Neural cell (in vitro differentiated cells): ENCODE data around the gene PIAS1. TPM values are rescaled to one million over a fixed set of nuclear protein-coding genes. Genes with fewer than 3 reads are reported as not detected.

ENCODE experiments used
- H2AFZ ChIP-seq: fragments of 200-600, 300-800 bp; sonication (generic), shearing (Covaris generic); 2 replicates; pipeline ENCODE4 v1.6.0; 2014; ENCODE audit warnings: low read depth, mild to moderate bottlenecking, antibody characterized with exemption, low read length, moderate library complexity
- H3F3A ChIP-seq: fragments of 200-600 bp; shearing (Covaris generic); 2 replicates; pipeline ENCODE4 v1.6.1; 2016; ENCODE audit warnings: mild to moderate bottlenecking, moderate library complexity, mixed read lengths, antibody characterized with exemption, low read length; ENCODE audit not compliant: insufficient read depth, poor library complexity, severe bottlenecking
- H3K27ac ChIP-seq: fragments of 200-600, 300-800 bp; sonication (generic), shearing (Covaris generic); 2 replicates; pipeline ENCODE4 v1.5.1; 2014; ENCODE audit warnings: mild to moderate bottlenecking, low read length, moderate library complexity
- H3K27me3 ChIP-seq: fragments of 300-800, 200-600 bp; sonication (generic), shearing (Covaris generic); 2 replicates; pipeline ENCODE4 v1.6.0; 2014; ENCODE audit warnings: mild to moderate bottlenecking, low read depth, low read length, moderate library complexity; ENCODE audit not compliant: insufficient read depth
- H3K36me3 ChIP-seq: fragments of 300-800, 200-600 bp; sonication (generic), shearing (Covaris generic); 2 replicates; pipeline ENCODE4 v1.5.1; 2014; ENCODE audit warnings: mild to moderate bottlenecking, antibody characterized with exemption, low read length, moderate library complexity; ENCODE audit not compliant: insufficient read depth
- H3K4me2 ChIP-seq: fragments of 300-800, 200-600 bp; sonication (generic), shearing (Covaris generic); 2 replicates; pipeline ENCODE4 v1.6.0; 2014; ENCODE audit warnings: mild to moderate bottlenecking, low read length
- H3K4me3 ChIP-seq: fragments of 300-800, 200-600 bp; sonication (generic), shearing (Covaris generic); 2 replicates; pipeline ENCODE4 v1.5.1; 2014; ENCODE audit warnings: mild to moderate bottlenecking, low read length, moderate library complexity
- H3K79me2 ChIP-seq: fragments of 200-600 bp; shearing (Covaris generic); replicated peaks from 2 replicates; pipeline ENCODE4 v1.6.0; 2014; ENCODE audit warnings: mild to moderate bottlenecking, low read length, moderate library complexity; ENCODE audit not compliant: insufficient read depth
- H3K9ac ChIP-seq: fragments of 300-800, 200-600 bp; sonication (generic), shearing (Covaris generic); 2 replicates; pipeline ENCODE4 v1.6.1; 2016; ENCODE audit warnings: mild to moderate bottlenecking, low read length, mixed read lengths
- H3K9me2 ChIP-seq: fragments of 200-600 bp; shearing (Covaris generic); 2 replicates; pipeline ENCODE4 v1.6.1; 2016; ENCODE audit warnings: mild to moderate bottlenecking, low read length, mixed read lengths; ENCODE audit not compliant: insufficient read depth
- H3K9me3 ChIP-seq: fragments of 200-600, 300-800 bp; sonication (generic), shearing (Covaris generic); 2 replicates; pipeline ENCODE4 v1.6.1; 2016; ENCODE audit warnings: mild to moderate bottlenecking, mixed run types, low read length, moderate library complexity, mixed read lengths
- H4K20me1 ChIP-seq: fragments of 200-600 bp; shearing (Covaris generic); 2 replicates; pipeline ENCODE4 v1.6.1; 2016; ENCODE audit warnings: mild to moderate bottlenecking, mixed run types; ENCODE audit not compliant: insufficient read depth
- CTCF ChIP-seq: fragments of 450-650 bp; IDR thresholded peaks from 2 replicates; pipeline ENCODE4 v1.5.1; 2014; ENCODE audit warnings: antibody characterized with exemption, mild to moderate bottlenecking, moderate library complexity; ENCODE audit not compliant: poor library complexity, severe bottlenecking
- EP300 ChIP-seq: fragments of 450-650 bp; conservative IDR thresholded peaks from 2 replicates; pipeline ENCODE4 v1.6.1; 2014; ENCODE audit warnings: antibody characterized with exemption, mild to moderate bottlenecking, moderate library complexity; ENCODE audit not compliant: poor library complexity, severe bottlenecking
- EZH2 ChIP-seq: fragments of 200-600, 300-800 bp; shearing (Covaris generic), sonication (generic); IDR thresholded peaks from 2 replicates; pipeline ENCODE4 v1.6.1; 2014; ENCODE audit warnings: antibody characterized with exemption, low read length, borderline replicate concordance, mild to moderate bottlenecking; ENCODE audit not compliant: insufficient read depth, poor library complexity, severe bottlenecking
- MXI1 ChIP-seq: fragments of 450-650 bp; conservative IDR thresholded peaks from 2 replicates; pipeline ENCODE4 v1.6.1; 2014; ENCODE audit warnings: antibody characterized with exemption, mild to moderate bottlenecking; ENCODE audit not compliant: poor library complexity, severe bottlenecking
- POLR2AphosphoS5 ChIP-seq: IDR thresholded peaks from 2 replicates; pipeline ENCODE4 v1.6.1; 2012
- RAD21 ChIP-seq: fragments of 450-650 bp; conservative IDR thresholded peaks from 2 replicates; pipeline ENCODE4 v1.6.1; 2014; ENCODE audit warnings: antibody characterized with exemption, mild to moderate bottlenecking, moderate library complexity
- REST ChIP-seq: IDR thresholded peaks from 2 replicates; pipeline ENCODE4 v1.6.1; 2012; ENCODE audit warnings: borderline replicate concordance
- SMC3 ChIP-seq: fragments of 450-650 bp; conservative IDR thresholded peaks from 2 replicates; pipeline ENCODE4 v1.6.1; 2014; ENCODE audit warnings: antibody characterized with exemption, mild to moderate bottlenecking, moderate library complexity; ENCODE audit not compliant: poor library complexity
- TAF1 ChIP-seq: IDR thresholded peaks from 2 replicates; pipeline ENCODE4 v1.6.1; 2012; ENCODE audit warnings: low read depth
- polyA plus RNA-seq: library from polyadenylated mRNA; depleted of rRNA; stranded (reverse); fragments of >200 nt; gene quantifications from 2 replicates; pipeline ENCODE4 v1.2.3, GENCODE V29; 2014

The PIAS1 gene
- polyA plus RNA-seq, 1 donor from 2014 or later, result 14.3 TPM

GRCh38 chr15:68062214-68062613, 8.1 kb downstream of the PIAS1 start:
- no peak overlapping the region for H2AFZ ChIP-seq
- no peaks in the 10 kb centered on the region for H3K27me3 ChIP-seq
- peaks cover 5% of the 10 kb centered on the region for H4K20me1 ChIP-seq
- H3K9ac ChIP-seq, result no peak overlapping the region
- H3K27ac ChIP-seq, result no peak overlapping the region
- no peak overlapping the region for H3K4me3 ChIP-seq
- H3K36me3 ChIP-seq, result no peaks in the 10 kb centered on the region
- no peak overlapping the region for H3K4me2 ChIP-seq
- no peaks in the 10 kb centered on the region for H3F3A ChIP-seq
- H3K9me3 ChIP-seq, result no peaks in the 10 kb centered on the region
- no peak for TF ChIP-seq REST
- TF ChIP-seq RAD21, result no peak
- peaks cover 94% of the 10 kb centered on the region for H3K79me2 ChIP-seq
- no peaks in the 10 kb centered on the region for H3K9me2 ChIP-seq

GRCh38 chr15:68062946-68063465, 8.9 kb downstream of the PIAS1 start:
- Histone ChIP-seq H4K20me1 (peaks cover 5% of the 10 kb centered on the region), H3K4me2 (no peak overlapping the region), H3K9me3 (no peaks in the 10 kb centered on the region), H3K27me3 (no peaks in the 10 kb centered on the region), H3K79me2 (peaks cover 92% of the 10 kb centered on the region), H3K9ac (no peak overlapping the region), H3F3A (no peaks in the 10 kb centered on the region), H3K27ac (no peak overlapping the region), H3K9me2 (no peaks in the 10 kb centered on the region), H3K36me3 (no peaks in the 10 kb centered on the region), H2AFZ (no peak overlapping the region), H3K4me3 (no peak overlapping the region)
- TF ChIP-seq EP300, result no peak
- TF ChIP-seq TAF1, result no peak
- TF ChIP-seq REST, result no peak
- TF ChIP-seq MXI1, result no peak
- no peak for TF ChIP-seq SMC3
- TF ChIP-seq POLR2AphosphoS5, result no peak
- no peak for TF ChIP-seq RAD21
- TF ChIP-seq EZH2, result no peak
- TF ChIP-seq CTCF, result no peak
